ENCODE measurements around the gene KIAA1191. TPM values are rescaled to one million over a fixed set of nuclear protein-coding genes. Genes with fewer than 3 reads are reported as not detected.
A peak's percentile ranks its signal among the peaks of the same experiment; 100 is the strongest.

The KIAA1191 gene
- total RNA-seq, 4 donors from 2014 or later = 98.1 to 116 (median 109) TPM

- peaks cover 23% of the 10 kb centered on the region for H3K36me3 ChIP-seq
- 69% methylated on average over 19 of the region's 38 CpGs for WGBS
- no peak overlapping the region for H3K27ac ChIP-seq
- no peak for DNase-seq (ENCODE audit: low spot score in 2 of 2)
- H3K4me3 ChIP-seq = peak overlapping the region; percentile 69
- peaks cover 21% of the 10 kb centered on the region for H3K4me1 ChIP-seq
- H3K9me3 ChIP-seq = no peaks in the 10 kb centered on the region
- no peak for TF ChIP-seq POLR2A (IDR thresholded peaks at IDR 0.05)
- TF ChIP-seq CTCF (IDR thresholded peaks at IDR 0.05) = no peak
- H3K27me3 ChIP-seq = no peaks in the 10 kb centered on the region
Observed at GRCh38 chr5:176366232-176366894, 4.8 kb upstream of the KIAA1191 start.

GRCh38 chr5:176365351-176366231, 4.0 kb upstream of the KIAA1191 start, which contains the start of gene ARL10:
ARL10 (plus strand) TSS chr5:176365487; CDS start chr5:176365564, 77 bp downstream.
- Histone ChIP-seq H3K27ac (peak within 1 kb of the TSS; percentile 18), H3K27me3 (no peaks in the 10 kb centered on the region), H3K4me3 (peak within 1 kb of the TSS; percentile 69), H3K4me1 (peaks cover 25% of the 10 kb centered on the region), H3K9me3 (no peaks in the 10 kb centered on the region), H3K36me3 (peaks cover 23% of the 10 kb centered on the region)
- TF ChIP-seq POLR2A (IDR thresholded peaks at IDR 0.05) (no peak), EP300 (IDR thresholded peaks at IDR 0.05) (no peak), POLR2AphosphoS5 (IDR thresholded peaks at IDR 0.05) (no peak), CTCF (IDR thresholded peaks at IDR 0.05) (no peak)
- WGBS = 0% methylated on average over 18 of the region's 108 CpGs
- DNase-seq (ENCODE audit: low spot score in 2 of 2) = no peak

- H3K9me3 ChIP-seq = no peaks in the 10 kb centered on the region
- DNase-seq (ENCODE audit: low spot score in 2 of 2) = no peak
- peak overlapping the region; percentile 69 for H3K4me3 ChIP-seq
- H3K4me1 ChIP-seq = peaks cover 32% of the 10 kb centered on the region
- WGBS = 42% methylated on average over 17 of the region's 28 CpGs
- H3K36me3 ChIP-seq = peaks cover 21% of the 10 kb centered on the region
- H3K27ac ChIP-seq = no peak overlapping the region
- H3K27me3 ChIP-seq = no peaks in the 10 kb centered on the region
- no peak for TF ChIP-seq EP300 (IDR thresholded peaks at IDR 0.05)
- no peak for TF ChIP-seq POLR2AphosphoS5 (IDR thresholded peaks at IDR 0.05)
- no peak for TF ChIP-seq POLR2A (IDR thresholded peaks at IDR 0.05)
- no peak for TF ChIP-seq CTCF (IDR thresholded peaks at IDR 0.05)
Observed at GRCh38 chr5:176364765-176365350, 3.3 kb upstream of the KIAA1191 start.

- Histone ChIP-seq H3K36me3 (peaks cover 14% of the 10 kb centered on the region), H3K27ac (no peak overlapping the region), H3K4me1 (peaks cover 32% of the 10 kb centered on the region), H3K27me3 (no peaks in the 10 kb centered on the region), H3K9me3 (no peaks in the 10 kb centered on the region), H3K4me3 (peak overlapping the region; percentile 62)
- WGBS = 59% methylated on average over 8 of the region's 8 CpGs
- DNase-seq (ENCODE audit: low spot score in 2 of 2) = no peak
- no peak for TF ChIP-seq EP300 (IDR thresholded peaks at IDR 0.05)
- TF ChIP-seq POLR2AphosphoS5 (IDR thresholded peaks at IDR 0.05) = no peak
- no peak for TF ChIP-seq POLR2A (IDR thresholded peaks at IDR 0.05)
- no peak for TF ChIP-seq CTCF (IDR thresholded peaks at IDR 0.05)
Observed at GRCh38 chr5:176362233-176362490, 598 bp upstream of the KIAA1191 start.

- 2% methylated on average over 20 of the region's 27 CpGs for WGBS
- no peaks in the 10 kb centered on the region for H3K27me3 ChIP-seq
- H3K4me1 ChIP-seq = peaks cover 25% of the 10 kb centered on the region
- H3K36me3 ChIP-seq = peaks cover 17% of the 10 kb centered on the region
- no peaks in the 10 kb centered on the region for H3K9me3 ChIP-seq
- no peak overlapping the region for H3K27ac ChIP-seq
- no peak for DNase-seq (ENCODE audit: low spot score in 2 of 2)
- TF ChIP-seq POLR2A (IDR thresholded peaks at IDR 0.05) (no peak), POLR2AphosphoS5 (IDR thresholded peaks at IDR 0.05) (no peak), EP300 (IDR thresholded peaks at IDR 0.05) (no peak), CTCF (IDR thresholded peaks at IDR 0.05) (no peak)
- peak overlapping the region; percentile 62 for H3K4me3 ChIP-seq
Observed at GRCh38 chr5:176360894-176361436, 599 bp downstream of the KIAA1191 start.

All from suprapubic skin (tissue), 4 donors.